ENCODE measurements around the gene IL1RAP. TPM values are rescaled to one million over a fixed set of nuclear protein-coding genes. Genes with fewer than 3 reads are reported as not detected.
"Not testable (repeated sequence)": the region's sequence is repeated elsewhere in the genome, so short reads cannot be mapped to it uniquely, and the experiment has no call there.

The IL1RAP gene
- total RNA-seq, 1 experiment from 2014 or later, result 22.5 TPM

- DNase-seq (ENCODE audit: low read depth), result no peak
Observed at GRCh38 chr3:190506271-190506670, 7.6 kb upstream of the IL1RAP start.

- DNase-seq (ENCODE audit: low read depth), result no peak
Observed at GRCh38 chr3:190512666-190513065, 1.2 kb upstream of the IL1RAP start.

GRCh38 chr3:190514413-190515153 lies 698 bp downstream of the IL1RAP start:
- peak; percentile 55 for DNase-seq (ENCODE audit: low read depth)

GRCh38 chr3:190516416-190516815 lies 2.5 kb downstream of the IL1RAP start:
- no peak for DNase-seq (ENCODE audit: low read depth)

- peak; percentile 69 for DNase-seq (ENCODE audit: low read depth)
Observed at GRCh38 chr3:190517687-190518086, 3.8 kb downstream of the IL1RAP start.

- DNase-seq (ENCODE audit: low read depth), result not testable (repeated sequence)
Observed at GRCh38 chr3:190518531-190518930, 4.6 kb downstream of the IL1RAP start.

- DNase-seq (ENCODE audit: low read depth), result no peak
Observed at GRCh38 chr3:190519886-190520285, 6.0 kb downstream of the IL1RAP start.

- DNase-seq (ENCODE audit: low read depth), result no peak
Observed at GRCh38 chr3:190521998-190522397, 8.1 kb downstream of the IL1RAP start.

GRCh38 chr3:190522621-190523222 lies 8.8 kb downstream of the IL1RAP start:
- no peak for DNase-seq (ENCODE audit: low read depth)

GRCh38 chr3:190524942-190525341 lies 11.1 kb downstream of the IL1RAP start:
- no peak for DNase-seq (ENCODE audit: low read depth)

- DNase-seq (ENCODE audit: low read depth), result no peak
Observed at GRCh38 chr3:190525634-190526033, 11.7 kb downstream of the IL1RAP start.

GRCh38 chr3:190526787-190527762 lies 13.2 kb downstream of the IL1RAP start:
- no peak for DNase-seq (ENCODE audit: low read depth)

- no peak for DNase-seq (ENCODE audit: low read depth)
Observed at GRCh38 chr3:190528706-190529105, 14.8 kb downstream of the IL1RAP start.

GRCh38 chr3:190531406-190531805 lies 17.5 kb downstream of the IL1RAP start:
- DNase-seq (ENCODE audit: low read depth), result no peak

- DNase-seq (ENCODE audit: low read depth), result no peak
Observed at GRCh38 chr3:190532731-190533203, 18.9 kb downstream of the IL1RAP start.

GRCh38 chr3:190533511-190534281 lies 19.8 kb downstream of the IL1RAP start:
- peak; percentile 98 for DNase-seq (ENCODE audit: low read depth)

- no peak for DNase-seq (ENCODE audit: low read depth)
Observed at GRCh38 chr3:190534386-190534785, 20.5 kb downstream of the IL1RAP start.

GRCh38 chr3:190534986-190535385 lies 21.1 kb downstream of the IL1RAP start:
- DNase-seq (ENCODE audit: low read depth), result no peak

- no peak for DNase-seq (ENCODE audit: low read depth)
Observed at GRCh38 chr3:190537146-190537545, 23.3 kb downstream of the IL1RAP start.

GRCh38 chr3:190538288-190538687 lies 24.4 kb downstream of the IL1RAP start:
- no peak for DNase-seq (ENCODE audit: low read depth)

GRCh38 chr3:190539526-190539925 lies 25.6 kb downstream of the IL1RAP start:
- no peak for DNase-seq (ENCODE audit: low read depth)
